GM12878 (cell line): ENCODE data around the gene TUB. TPM values are rescaled to one million over a fixed set of nuclear protein-coding genes. Genes with fewer than 3 reads are reported as not detected.

Source experiments
- ATAC-seq: fragments of 200-7000 bp; cut with Tn5 transposase; 3 replicates; pipeline ENCODE4 v1.9.1; 2020; ENCODE audit warnings: mild to moderate bottlenecking, moderate library complexity
- BruUV-seq: library from RNA; stranded (reverse); fragments of 400-500 nt; replicated peaks from 2 replicates; lab custom pipeline; 2021; lab: Mats Ljungman, UMichigan
- CTCF ChIA-PET: fragments of 300-600 bp; sonication (Branson Sonifier 250); formaldehyde crosslinking; extraction: SDS; loops from one replicate; lab custom pipeline; 2021; ENCODE audit warnings: inconsistent platforms; lab: Yijun Ruan, JAX
- POLR2A ChIA-PET: fragments of 350-600 bp; formaldehyde crosslinking; extraction: SDS; loops from one replicate; lab custom pipeline; 2021; ENCODE audit warnings: inconsistent platforms; lab: Charles Lee
- RAD21 ChIA-PET: fragments of 300-600 bp; sonication (Branson Sonifier 250); formaldehyde crosslinking; loops from one replicate; lab custom pipeline; 2023; ENCODE audit warnings: antibody characterized with exemption; ENCODE audit not compliant: unreplicated experiment; lab: Charles Lee
- SMC1A ChIA-PET: fragments of 300-600 bp; sonication (Branson Sonifier 250); formaldehyde crosslinking; loops from one replicate; lab custom pipeline; 2023; ENCODE audit not compliant: unreplicated experiment, uncharacterized antibody; lab: Charles Lee
- DNase-seq: peaks from one replicate; pipeline ENCODE4 v3.0.0-alpha.2; 2011; ENCODE audit warnings: low read depth, low spot score
- FAIRE-seq: peaks from 3 replicates; lab custom pipeline; 2011; peaks lifted over from hg19 to GRCh38; lab: Jason Lieb, UNC
- H2AFZ ChIP-seq: 2 replicates; pipeline ENCODE4 v1.6.0; 2011; ENCODE audit warnings: low read depth, low read length, control low read depth; ENCODE audit not compliant: control insufficient read depth
- H3K27ac ChIP-seq: 2 replicates; pipeline ENCODE4 v1.5.1; 2011; ENCODE audit warnings: control low read depth; ENCODE audit not compliant: control insufficient read depth, insufficient read depth
- H3K27me3 ChIP-seq, 2 experiments: replicated peaks in 1 of 2; 2 replicates each; pipeline versions ENCODE4 v1.6.0 to v1.6.1; 2011; ENCODE audit warnings: low read length in 1 of 2; ENCODE audit not compliant: control insufficient read depth in 2 of 2, insufficient read depth in 2 of 2
- H3K36me3 ChIP-seq, 2 experiments: 2 replicates each; pipeline ENCODE4 v1.5.1; 2011; ENCODE audit warnings: low read length in 1 of 2; ENCODE audit not compliant: control insufficient read depth in 2 of 2, insufficient read depth in 2 of 2
- H3K4me1 ChIP-seq: 2 replicates; pipeline ENCODE4 v1.6.1; 2011; ENCODE audit warnings: mild to moderate bottlenecking, low read length, moderate library complexity, mixed read lengths; ENCODE audit not compliant: control insufficient read depth, insufficient read depth
- H3K4me2 ChIP-seq: 2 replicates; pipeline ENCODE4 v1.6.0; 2011; ENCODE audit warnings: control low read depth; ENCODE audit not compliant: control insufficient read depth, insufficient read depth
- H3K4me3 ChIP-seq: fragments of 200-600 bp; sonication (generic); 2 replicates; pipeline ENCODE4 v1.5.1; 2016
- H3K79me2 ChIP-seq: 2 replicates; pipeline ENCODE4 v1.6.0; 2011; ENCODE audit warnings: low read length; ENCODE audit not compliant: control insufficient read depth, insufficient read depth
- H3K9ac ChIP-seq: 2 replicates; pipeline ENCODE4 v1.8.0; 2011; ENCODE audit warnings: low read length, control low read depth, mixed read lengths; ENCODE audit not compliant: control insufficient read depth, insufficient read depth
- H3K9me3 ChIP-seq: replicated peaks from 3 replicates; pipeline ENCODE4 v1.5.1; 2011; ENCODE audit warnings: mild to moderate bottlenecking, low read length; ENCODE audit not compliant: control insufficient read depth, insufficient read depth
- H4K20me1 ChIP-seq: 2 replicates; pipeline ENCODE4 v1.6.0; 2011; ENCODE audit not compliant: control insufficient read depth, insufficient read depth
- ASH2L ChIP-seq: fragments of 300-600, 200-600 bp; sonication (generic); IDR thresholded peaks from 2 replicates; pipeline ENCODE4 v1.6.1; 2017; ENCODE audit warnings: low read depth, mild to moderate bottlenecking, borderline replicate concordance
- BCL11A ChIP-seq: IDR thresholded peaks from 2 replicates; pipeline ENCODE4 v1.6.1; 2011; ENCODE audit warnings: low read depth, low read length
- BCL3 ChIP-seq: IDR thresholded peaks from 2 replicates; pipeline ENCODE4 v1.6.1; 2011; ENCODE audit warnings: borderline replicate concordance, low read depth, mild to moderate bottlenecking, moderate library complexity, low read length; ENCODE audit not compliant: insufficient read depth, poor library complexity, severe bottlenecking
- BHLHE40 ChIP-seq, 2 experiments: fragments of 450-650 bp in 1 of 2; IDR thresholded peaks; 2 replicates each; pipeline ENCODE4 v1.6.1; 2011 to 2017; ENCODE audit warnings: low read depth in 2 of 2, borderline replicate concordance in 1 of 2, improper control_type of control experiment in 1 of 2, low read length in 1 of 2, mild to moderate bottlenecking in 1 of 2
- EP300 ChIP-seq, 2 experiments: fragments of 150-350 bp in 1 of 2; IDR thresholded peaks; 2 replicates each; pipeline ENCODE4 v1.6.1; 2011 to 2012; ENCODE audit warnings: low read depth in 2 of 2, low read length in 2 of 2, borderline replicate concordance in 1 of 2, improper control_type of control experiment in 1 of 2, inconsistent platforms in 1 of 2; ENCODE audit not compliant: control insufficient read depth in 1 of 2
- FOXM1 ChIP-seq: IDR thresholded peaks from 2 replicates; pipeline ENCODE4 v1.6.1; 2012; ENCODE audit warnings: low read depth, mild to moderate bottlenecking, inconsistent platforms, low read length, moderate library complexity
- HDAC2 ChIP-seq: fragments of 200-600 bp; sonication (generic); IDR thresholded peaks from 2 replicates; pipeline ENCODE4 v1.6.1; 2017
- JUNB ChIP-seq: IDR thresholded peaks from 2 replicates; pipeline ENCODE4 v1.6.1; 2016; ENCODE audit warnings: antibody characterized with exemption, mild to moderate bottlenecking
- LARP7 ChIP-seq: fragments of 450-650 bp; IDR thresholded peaks from 2 replicates; pipeline ENCODE4 v1.6.1; 2017; ENCODE audit warnings: mild to moderate bottlenecking
- MLLT1 ChIP-seq: fragments of 450-650 bp; IDR thresholded peaks from 2 replicates; pipeline ENCODE4 v1.6.1; 2016; ENCODE audit warnings: mild to moderate bottlenecking
- NBN ChIP-seq: fragments of 450-650 bp; IDR thresholded peaks from 2 replicates; pipeline ENCODE4 v1.6.1; 2016
- NR2C2 ChIP-seq: IDR thresholded peaks from 2 replicates; pipeline ENCODE4 v1.6.1; 2011; ENCODE audit warnings: borderline replicate concordance, low read depth; ENCODE audit not compliant: control insufficient read depth, insufficient read length
- POLR2A ChIP-seq: IDR thresholded peaks from 2 replicates; pipeline ENCODE4 v1.6.1; 2011; ENCODE audit warnings: low read depth, mild to moderate bottlenecking, low read length
- RAD21 ChIP-seq: IDR thresholded peaks from 2 replicates; pipeline ENCODE4 v1.6.1; 2011; ENCODE audit warnings: mild to moderate bottlenecking, low read depth, low read length, moderate library complexity; ENCODE audit not compliant: insufficient read depth
- SREBF1 ChIP-seq: IDR thresholded peaks from 2 replicates; pipeline ENCODE4 v1.6.1; 2012; ENCODE audit warnings: mild to moderate bottlenecking, low read length
- SREBF2 ChIP-seq: IDR thresholded peaks from 2 replicates; pipeline ENCODE4 v1.6.1; 2012; ENCODE audit warnings: mild to moderate bottlenecking, low read length
- TAF1 ChIP-seq: IDR thresholded peaks from 2 replicates; pipeline ENCODE4 v1.6.1; 2011; ENCODE audit warnings: mild to moderate bottlenecking, low read depth, low read length, borderline replicate concordance
- TCF7 ChIP-seq: IDR thresholded peaks from 2 replicates; pipeline ENCODE4 v1.6.1; 2014; ENCODE audit warnings: antibody characterized with exemption, borderline replicate concordance
- WRNIP1 ChIP-seq: IDR thresholded peaks from 2 replicates; pipeline ENCODE4 v1.6.1; 2011; ENCODE audit warnings: low read depth, low read length, improper control_type of control experiment, borderline replicate concordance
- ZNF274 ChIP-seq: IDR thresholded peaks from one replicate; pipeline ENCODE4 v1.8.0; 2011; ENCODE audit not compliant: insufficient read length, insufficient read depth
- WGBS: methylation state at CpG from one replicate; pipeline ENCODE4 v1.1.6; 2016; ENCODE audit warnings: low lambda C conversion rate; ENCODE audit not compliant: insufficient replicate concordance, insufficient coverage; ENCODE audit errors: missing lambda C conversion rate; 5-methylcytosine and 5-hydroxymethylcytosine counted together
- in situ Hi-C: fragments of 300-500 bp; cut with MboI; formaldehyde crosslinking; loops from 9 replicates; pipeline ENCODE4 v1.14.3; 2018; ENCODE audit warnings: mixed read lengths
- intact Hi-C: fragments of 100-400 bp; cut with micrococcal nuclease; formaldehyde crosslinking; loops from one replicate; pipeline ENCODE4 v1.14.2; 2022; ENCODE audit not compliant: unreplicated experiment
- polyA plus RNA-seq, 11 experiments: library from polyadenylated mRNA; depleted of rRNA in 4 of 11; unstranded in 6 of 11; stranded (reverse) in 5 of 11; fragments of >200 nt; fragmentation: Nextera tagmentation in 4 of 11; fragmentation: Illumina TruSeq in 1 of 11; extraction: Ambion mirVana in 4 of 11; extraction: Trizol in 1 of 11; gene quantifications; 1 replicate in 1 of 11; 2 replicates in 10 of 11; pipeline versions ENCODE4 v1.2.1 to v1.2.3, GENCODE V29; 2011 to 2016; ENCODE audit warnings: inconsistent platforms in 2 of 11, missing spikeins in 2 of 11, low read depth in 1 of 11
- total RNA-seq, 4 experiments: library from RNA; depleted of rRNA in 3 of 4; stranded (reverse); fragments of >200 nt in 3 of 4; fragmentation: Illumina TruSeq in 1 of 4; extraction: Trizol in 1 of 4; gene quantifications; 2 replicates each; pipeline versions ENCODE4 v1.2.1 to v1.2.3, GENCODE V29; 2013 to 2021

Gene TUB
- total and polyA plus RNA-seq, 10 of the 15 experiments (the other 5 are each of a cell fraction or from before 2014, with no cell fraction given): 0.01 to 0.06 (median 0.03) TPM; not detected in 6

GRCh38 chr11:8106679-8107078, 25.7 kb downstream of the TUB start:
- H3K4me3 ChIP-seq: no peak overlapping the region

More at GRCh38 chr11:8106679-8107078, 25.7 kb downstream of the TUB start:
- DNase-seq (no peak), FAIRE-seq (no peak), ATAC-seq (no peak)
- SMC1A ChIA-PET: interaction anchor here (1.6 kb wide), 1 partner anchor 7 kb away, joined by 5 read pairs; no protein-coding TSS in a partner anchor
- Histone ChIP-seq H3K9ac (no peak overlapping the region), H3K27me3 (no peaks in the 10 kb centered on the region), H3K4me1 (no peaks in the 10 kb centered on the region), H3K79me2 (no peaks in the 10 kb centered on the region), H2AFZ (no peak overlapping the region), H3K4me2 (no peak overlapping the region), H4K20me1 (no peaks in the 10 kb centered on the region), H3K9me3 (no peaks in the 10 kb centered on the region), H3K36me3 (peaks cover 0 to 9% of the 10 kb centered on the region in 2 experiments; a peak in 2 of 4 replicates), H3K27ac (no peak overlapping the region)
- WGBS: 15% methylated on average over 2 of the region's 2 CpGs
- RAD21 ChIA-PET: no interaction called here
- POLR2A ChIA-PET: no interaction called here
- intact Hi-C loops (no loop called here), in situ Hi-C loops (no loop called here)
- CTCF ChIA-PET: interaction anchor here (1.0 to 5.4 kb wide), 2 partner anchors 7 to 16 kb away, joined by 4 to 44 read pairs; no protein-coding TSS in a partner anchor
- TF ChIP-seq RAD21: no peak
- TF ChIP-seq BHLHE40 (IDR thresholded peaks at IDR 0.05; ENCODE audit: borderline replicate concordance in 1 of 2, low read depth in 2 of 2, low read length in 1 of 2): no peak
- no peak for TF ChIP-seq POLR2A
- no peak for TF ChIP-seq TCF7
- no peak for TF ChIP-seq BCL3
- no peak for TF ChIP-seq BCL11A
- no peak for TF ChIP-seq ASH2L
- no peak for TF ChIP-seq WRNIP1
- TF ChIP-seq SREBF2: no peak
- no peak for TF ChIP-seq JUNB
- TF ChIP-seq NR2C2: no peak
- TF ChIP-seq LARP7: no peak
- no peak for TF ChIP-seq HDAC2
- TF ChIP-seq EP300 (IDR thresholded peaks at IDR 0.05; ENCODE audit: borderline replicate concordance in 1 of 2, control insufficient read depth in 1 of 2, low read depth in 2 of 2, low read length in 2 of 2): no peak
- TF ChIP-seq ZNF274: no peak
- TF ChIP-seq FOXM1: no peak
- no peak for TF ChIP-seq SREBF1
- TF ChIP-seq TAF1: no peak
- no peak for TF ChIP-seq MLLT1
- TF ChIP-seq NBN: no peak
- BruUV-seq: no TSS peak
